Activated T-helper 1 cell treated with Interleukin-2 at 50 U/mL for 16 hours (primary cell): ENCODE measurements around the gene HOXA13.

Source experiments
- DNase-seq: peaks from one replicate; pipeline ENCODE4 v3.0.0-alpha.2; 2020; ENCODE audit warnings: low read depth

HOXA13 gene

DNA sequence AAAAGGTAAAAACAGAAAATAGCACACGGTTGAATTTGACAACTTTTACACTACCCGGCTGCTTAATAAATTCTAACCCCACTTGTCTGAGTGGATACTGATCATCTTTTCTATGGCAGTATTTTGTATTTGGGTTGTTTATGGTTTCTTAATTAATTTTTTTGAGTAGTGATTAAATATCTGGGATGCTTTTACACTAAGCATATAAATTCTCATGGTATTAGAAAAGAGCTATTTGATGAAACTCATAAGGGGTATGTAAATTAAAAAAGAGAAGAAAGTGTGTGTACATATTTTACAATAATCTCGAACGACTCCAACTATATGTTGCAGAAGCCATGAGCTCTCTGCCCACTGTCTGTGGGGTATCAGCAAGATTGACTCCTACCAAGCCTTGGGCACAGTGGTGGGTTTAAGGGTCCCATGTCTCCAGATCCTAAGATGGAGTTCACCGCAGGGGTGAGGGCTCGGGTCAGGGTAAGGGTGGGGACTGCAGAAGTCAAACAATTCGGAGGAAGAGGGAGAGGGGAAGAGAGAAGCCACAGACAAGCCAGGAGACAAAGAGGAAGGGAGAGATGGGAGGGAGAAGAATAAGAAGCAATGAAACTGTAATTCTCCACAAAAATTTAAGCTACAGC is 7.6 kb upstream of the HOXA13 start:
- DNase-seq = no peak

GRCh38 chr7:27205325-27206280 is 5.7 kb upstream of the HOXA13 start:
- no peak for DNase-seq

DNA sequence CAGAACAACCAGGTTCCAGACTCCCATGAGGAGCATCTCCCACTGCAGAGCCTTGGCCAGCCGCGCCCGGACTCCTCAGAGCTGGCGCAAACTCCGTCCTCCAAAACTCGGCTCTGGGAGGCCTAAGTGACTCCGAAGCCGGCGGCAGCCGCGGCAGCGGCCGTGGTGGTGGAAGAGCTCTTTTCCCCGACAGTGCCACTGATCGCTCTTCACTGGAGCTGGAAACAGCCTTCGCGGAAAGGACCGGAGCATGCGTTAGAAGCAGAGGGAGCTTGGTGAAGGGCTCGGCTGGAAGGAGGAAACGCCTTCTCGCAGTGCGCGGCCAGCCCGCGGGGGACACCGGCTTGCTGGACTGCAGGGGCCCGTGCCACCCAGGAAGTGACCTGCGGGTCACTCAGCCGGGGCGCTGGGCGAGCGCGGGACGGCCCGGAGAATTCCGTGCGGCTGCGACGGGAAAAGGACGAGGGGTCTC is 5.0 kb upstream of the HOXA13 start:
- no peak for DNase-seq

DNA sequence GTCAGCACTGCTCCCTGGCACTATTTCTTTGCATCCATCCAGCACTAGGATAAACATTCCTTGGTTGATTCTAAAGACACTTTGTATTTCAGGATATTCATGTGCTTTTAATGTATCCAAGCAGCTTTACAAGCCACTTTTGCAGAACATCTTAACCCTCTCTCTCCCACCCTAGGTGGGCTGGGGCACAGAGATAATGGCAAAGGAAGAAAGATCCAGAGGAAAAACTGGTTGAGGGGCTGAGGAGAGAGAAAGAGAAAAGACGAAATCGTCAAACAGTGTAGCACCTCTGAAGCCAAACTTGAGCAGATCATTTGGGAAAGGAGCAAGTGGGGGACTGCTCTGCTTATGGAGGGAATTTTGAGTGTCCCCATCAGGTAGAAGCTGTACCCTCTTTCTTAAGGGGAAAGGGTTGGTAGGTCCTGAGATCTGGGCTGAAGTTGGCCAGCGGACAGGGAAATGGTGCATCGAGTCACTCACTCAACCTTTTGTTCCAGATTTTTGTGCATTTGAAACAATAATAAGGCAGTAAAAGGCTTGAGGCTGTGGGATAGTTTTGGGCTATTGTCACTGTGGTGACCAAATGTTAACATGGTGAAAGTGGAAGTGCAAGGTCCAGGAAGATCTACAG is 4.2 kb upstream of the HOXA13 start:
- DNase-seq = no peak

GRCh38 chr7:27203365-27203953 is 3.6 kb upstream of the HOXA13 start:
- no peak for DNase-seq

GRCh38 chr7:27202862-27203134 is 2.9 kb upstream of the HOXA13 start:
- DNase-seq = no peak

DNA sequence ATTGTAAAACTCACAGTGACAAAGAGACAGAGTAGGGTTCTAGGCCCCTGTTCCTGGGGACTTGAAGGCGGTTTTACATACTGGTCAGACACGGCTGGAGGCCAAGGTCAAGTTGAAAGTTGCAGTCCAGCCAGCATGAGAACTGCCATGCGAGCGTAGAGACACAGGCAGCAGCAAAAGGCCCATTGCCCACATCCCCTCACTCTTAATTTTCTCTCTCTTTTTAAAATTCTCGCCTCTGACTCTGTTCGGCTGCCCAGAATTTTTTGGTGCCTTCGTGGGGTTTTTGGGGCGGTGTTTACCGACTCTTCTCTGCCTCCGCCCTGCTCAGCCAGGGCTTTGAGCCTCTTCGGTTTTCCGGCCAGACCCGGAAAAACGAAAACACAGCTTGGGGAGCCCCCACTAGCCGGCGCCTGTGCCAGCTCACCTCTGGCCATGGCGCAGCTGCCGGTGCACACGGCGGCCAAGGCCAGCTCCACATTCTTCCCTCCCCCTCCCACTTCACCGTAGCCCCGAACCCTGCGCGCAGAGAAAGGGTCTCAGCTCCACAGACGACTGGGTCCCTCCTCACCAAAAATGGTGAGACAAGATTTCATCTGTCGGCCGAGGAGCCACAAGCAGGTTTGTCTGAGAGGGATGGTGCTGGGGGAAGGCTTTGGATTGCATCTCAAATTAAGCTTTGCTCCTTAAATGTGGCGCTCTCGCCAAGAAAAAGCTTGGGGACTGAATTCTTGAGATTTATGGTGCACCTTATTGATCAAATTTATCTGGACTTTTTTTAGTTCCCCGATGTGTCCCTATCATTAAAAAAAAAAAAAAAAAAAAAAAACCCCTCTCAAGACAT is 2.3 kb upstream of the HOXA13 start:
- DNase-seq = no peak

DNA sequence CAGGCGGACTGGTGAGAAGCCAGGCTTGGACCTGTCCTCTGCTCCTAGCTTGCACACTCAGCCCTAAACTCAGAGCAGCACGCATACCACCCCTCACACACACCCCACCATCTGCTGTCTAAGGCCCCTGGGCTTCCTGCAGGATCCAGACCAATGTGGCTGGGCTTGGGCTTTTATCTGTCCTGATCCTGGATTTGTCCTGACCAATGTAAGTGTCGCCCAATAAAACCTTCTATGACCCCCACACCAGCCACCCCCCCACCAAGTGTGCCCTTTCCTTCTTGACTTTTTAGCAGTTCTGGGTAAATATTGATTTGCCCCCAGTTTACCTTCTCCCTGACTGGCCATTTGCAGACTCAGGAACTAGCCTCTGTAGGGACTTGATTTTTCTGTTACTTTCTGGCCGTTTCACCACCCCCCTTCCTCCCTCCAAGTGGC is 1.7 kb upstream of the HOXA13 start:
- DNase-seq = no peak

DNA sequence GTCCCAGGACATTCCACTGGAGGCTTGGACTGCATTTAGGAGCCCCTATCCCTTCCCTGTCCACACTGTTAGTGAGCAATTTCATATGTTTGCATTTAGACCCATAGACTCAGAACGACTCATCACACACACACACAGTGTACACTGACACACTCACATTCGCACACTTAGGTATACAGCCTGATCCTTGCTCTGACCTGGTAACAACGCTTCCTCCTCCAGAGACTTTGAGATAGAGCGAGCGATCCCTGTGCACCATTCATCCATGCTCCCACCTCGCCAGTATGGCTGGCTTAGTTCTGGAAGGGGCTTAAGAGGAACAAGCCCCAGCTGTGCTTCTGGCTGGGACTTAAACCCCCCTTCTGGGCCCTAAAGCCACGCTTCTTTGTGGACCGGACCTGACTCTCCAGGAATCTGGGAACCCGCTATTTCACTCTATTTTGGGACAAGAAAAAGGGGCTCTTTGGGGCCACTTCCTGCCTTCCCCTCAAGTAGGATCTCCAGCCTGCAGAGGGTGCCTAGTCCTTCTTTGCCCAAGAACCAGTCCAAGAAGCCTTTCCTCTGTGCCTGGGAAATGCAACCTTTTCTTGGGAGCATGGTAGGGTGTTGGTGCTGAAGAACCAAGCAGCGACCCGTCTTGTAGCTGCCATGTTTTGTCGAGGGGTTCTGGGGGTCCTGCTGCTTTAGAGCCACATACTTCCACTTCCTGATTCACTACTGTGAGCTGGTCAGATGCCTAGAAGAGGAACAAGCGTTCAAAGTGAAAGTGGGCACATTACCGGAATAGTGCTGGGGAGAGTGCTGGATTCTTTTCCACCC is 1.1 kb upstream of the HOXA13 start:
- no peak for DNase-seq

DNA sequence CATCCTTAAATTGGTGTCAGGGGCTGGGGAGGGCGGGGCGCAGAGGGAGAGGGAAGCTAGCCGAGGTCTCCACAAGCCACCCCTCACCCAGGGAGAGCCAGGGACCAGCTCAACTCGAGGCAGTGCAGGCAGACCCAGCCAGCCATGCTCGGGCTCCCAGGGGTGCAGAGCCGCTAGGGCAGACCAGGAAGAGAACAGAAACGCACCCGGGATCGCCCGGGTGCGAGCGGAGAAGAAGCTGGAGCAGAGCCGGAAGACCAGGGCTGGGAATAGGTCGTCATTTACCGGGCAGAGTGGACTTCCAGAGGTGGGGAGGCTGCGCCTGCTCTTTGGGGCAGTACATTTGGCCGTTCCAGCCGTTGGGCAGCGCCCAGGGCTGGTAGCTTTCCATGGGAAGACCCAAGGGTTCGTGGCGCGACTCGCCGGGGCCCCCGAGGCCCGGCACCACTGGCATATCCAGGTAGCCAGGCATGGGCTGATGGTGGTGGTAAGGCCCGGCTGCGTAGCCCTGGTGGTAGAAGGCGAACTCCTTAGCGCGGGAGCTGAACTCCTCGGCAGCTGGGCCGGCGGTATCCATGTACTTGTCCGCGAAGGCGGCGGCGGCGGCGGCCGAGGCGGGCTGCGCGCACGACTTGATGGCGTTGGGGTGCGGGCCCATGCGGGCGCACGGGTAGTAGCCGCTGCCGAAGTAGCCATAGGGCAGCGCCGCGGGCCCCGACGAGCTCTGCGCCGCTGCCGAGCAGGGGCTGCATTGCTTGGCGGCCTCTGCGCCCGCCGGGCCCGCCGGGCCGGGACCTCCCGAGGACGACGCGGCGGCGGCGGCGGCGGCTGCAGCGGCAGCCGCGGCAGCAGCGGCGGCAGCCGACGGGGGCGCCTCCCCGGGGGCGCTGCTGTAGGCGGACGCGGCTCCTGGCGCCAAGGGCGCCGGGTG is 755 bp downstream of the HOXA13 start:
- no peak for DNase-seq

GRCh38 chr7:27198138-27198841 is 1.6 kb downstream of the HOXA13 start:
- DNase-seq = no peak

DNA sequence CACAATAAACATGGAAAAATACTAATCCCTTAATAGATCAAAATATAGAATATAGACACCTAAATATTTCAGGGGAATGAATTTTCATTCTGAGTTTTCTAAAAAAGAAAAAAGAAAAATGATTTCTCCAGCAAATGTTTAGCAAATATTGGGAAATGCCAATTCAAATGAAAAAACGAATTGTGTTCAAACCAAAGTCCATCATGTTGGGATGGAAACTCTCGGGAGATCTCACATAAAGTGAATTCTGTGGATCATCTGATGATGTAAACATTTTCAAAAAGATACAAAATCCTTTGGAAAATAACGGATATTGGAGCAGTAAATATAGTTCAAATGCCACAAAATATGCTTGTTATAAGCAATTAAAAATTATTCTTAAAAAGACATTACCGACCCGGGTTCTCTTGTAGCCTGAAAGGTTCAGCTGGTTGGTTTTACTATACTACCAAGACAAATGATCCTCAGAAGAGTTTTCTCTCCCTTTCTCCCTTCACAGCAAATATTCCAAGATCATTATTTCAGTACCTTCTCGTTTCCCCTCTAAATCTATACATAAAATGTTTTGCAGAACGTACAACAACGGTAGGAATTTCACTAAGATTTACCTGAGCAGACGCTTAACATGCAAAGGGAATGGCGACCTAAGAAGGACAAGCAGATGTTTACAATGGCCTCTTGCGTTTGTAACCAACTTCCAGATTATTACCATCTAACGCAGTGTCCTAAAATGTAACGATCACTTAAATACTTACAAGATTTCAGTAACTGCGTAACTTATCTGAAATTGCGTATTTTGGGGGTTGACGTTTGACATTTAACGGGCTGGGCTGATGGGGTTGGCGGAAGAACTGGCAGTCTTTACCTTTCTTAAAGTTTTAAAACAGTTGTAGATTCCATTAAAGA is 2.5 kb downstream of the HOXA13 start:
- DNase-seq = no peak

DNA sequence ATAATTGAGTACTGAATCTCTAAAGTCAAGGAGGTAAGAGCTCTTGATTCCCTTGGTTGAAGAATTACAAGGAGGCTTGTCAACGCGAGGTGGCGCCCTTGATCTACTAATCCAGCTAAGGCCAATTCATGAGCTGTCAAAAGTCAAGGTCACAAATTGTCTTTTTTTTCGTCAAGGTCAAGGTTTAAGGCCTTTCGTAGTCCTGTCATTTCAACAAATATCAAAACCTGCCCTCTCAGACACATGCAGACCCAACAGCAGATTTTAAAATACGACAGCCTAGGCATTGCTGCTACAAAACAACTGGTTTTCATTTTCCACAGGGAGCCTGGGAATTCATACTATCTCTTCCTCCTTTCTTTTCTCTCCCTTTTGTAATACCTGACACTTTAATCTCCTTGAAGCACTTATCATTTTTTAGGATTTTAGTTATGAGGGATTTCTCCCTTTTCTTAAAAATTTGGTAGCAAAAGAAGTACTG is 3.6 kb downstream of the HOXA13 start:
- DNase-seq = peak; percentile 58

GRCh38 chr7:27194686-27195379 is 5.1 kb downstream of the HOXA13 start:
- no peak for DNase-seq

DNA sequence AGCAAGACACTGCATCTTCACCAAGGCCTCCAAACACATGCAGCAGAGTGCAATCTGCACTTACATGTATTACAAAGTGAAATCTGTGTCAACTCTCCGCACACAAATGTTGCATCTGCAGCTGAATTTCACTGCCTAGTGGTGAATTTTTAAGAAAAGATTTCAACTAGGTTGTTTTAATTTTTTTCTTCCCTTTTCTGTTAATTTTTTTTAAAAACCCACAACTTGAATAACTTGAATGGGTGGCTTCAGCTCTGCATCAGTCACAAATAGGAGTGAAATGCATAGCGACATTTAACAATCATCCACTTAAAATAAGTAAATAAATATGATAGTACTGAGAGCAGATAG is 5.9 kb downstream of the HOXA13 start:
- DNase-seq = no peak

GRCh38 chr7:27193335-27194001 is 6.4 kb downstream of the HOXA13 start:
- no peak for DNase-seq
